Measurements from ENCODE around the gene PGAP6. TPM values are rescaled to one million over a fixed set of nuclear protein-coding genes. Genes with fewer than 3 reads are reported as not detected.

PGAP6 gene
- total and polyA plus RNA-seq, 2 of the 13 experiments (the other 11 are each of a cell fraction or from before 2014, with no cell fraction given) = 52.7 to 136 TPM

DNA sequence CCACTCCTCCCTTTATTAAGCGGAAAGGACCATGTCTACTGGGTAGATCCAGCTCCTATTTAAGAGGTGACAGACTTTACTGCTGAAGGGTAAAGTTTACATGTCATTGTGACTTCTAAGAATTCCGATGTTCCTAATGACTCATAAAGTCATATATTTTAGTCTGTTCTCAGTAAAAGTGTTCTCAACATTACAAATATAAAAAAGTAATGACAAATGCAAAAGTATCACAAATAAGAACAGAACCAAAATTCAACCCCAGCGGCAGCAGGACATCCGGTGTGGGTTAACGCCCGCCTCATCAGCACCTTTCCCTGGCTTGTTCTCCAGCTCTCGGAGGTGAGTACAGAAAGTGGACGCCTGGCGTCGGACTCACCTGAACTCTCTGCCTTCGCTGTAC, 36.0 kb downstream of the PGAP6 start (continued):
- TF ChIP-seq NFAT5 (CRISPR knock-in tag; IDR thresholded peaks at IDR 0.05) (no peak), HOMEZ (CRISPR knock-in tag; IDR thresholded peaks at IDR 0.05; ENCODE audit: low read depth) (no peak), MBNL3 (CRISPR knock-in tag; conservative IDR thresholded peaks at IDR 0.05) (no peak)
- TF ChIP-seq, protein P1, sequence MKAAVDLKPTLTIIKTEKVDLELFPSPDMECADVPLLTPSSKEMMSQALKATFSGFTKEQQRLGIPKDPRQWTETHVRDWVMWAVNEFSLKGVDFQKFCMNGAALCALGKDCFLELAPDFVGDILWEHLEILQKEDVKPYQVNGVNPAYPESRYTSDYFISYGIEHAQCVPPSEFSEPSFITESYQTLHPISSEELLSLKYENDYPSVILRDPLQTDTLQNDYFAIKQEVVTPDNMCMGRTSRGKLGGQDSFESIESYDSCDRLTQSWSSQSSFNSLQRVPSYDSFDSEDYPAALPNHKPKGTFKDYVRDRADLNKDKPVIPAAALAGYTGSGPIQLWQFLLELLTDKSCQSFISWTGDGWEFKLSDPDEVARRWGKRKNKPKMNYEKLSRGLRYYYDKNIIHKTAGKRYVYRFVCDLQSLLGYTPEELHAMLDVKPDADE (CRISPR knock-in tag; IDR thresholded peaks at IDR 0.05) = no peak
